ENCODE results near the gene UCK1.

UCK1 gene

DNA sequence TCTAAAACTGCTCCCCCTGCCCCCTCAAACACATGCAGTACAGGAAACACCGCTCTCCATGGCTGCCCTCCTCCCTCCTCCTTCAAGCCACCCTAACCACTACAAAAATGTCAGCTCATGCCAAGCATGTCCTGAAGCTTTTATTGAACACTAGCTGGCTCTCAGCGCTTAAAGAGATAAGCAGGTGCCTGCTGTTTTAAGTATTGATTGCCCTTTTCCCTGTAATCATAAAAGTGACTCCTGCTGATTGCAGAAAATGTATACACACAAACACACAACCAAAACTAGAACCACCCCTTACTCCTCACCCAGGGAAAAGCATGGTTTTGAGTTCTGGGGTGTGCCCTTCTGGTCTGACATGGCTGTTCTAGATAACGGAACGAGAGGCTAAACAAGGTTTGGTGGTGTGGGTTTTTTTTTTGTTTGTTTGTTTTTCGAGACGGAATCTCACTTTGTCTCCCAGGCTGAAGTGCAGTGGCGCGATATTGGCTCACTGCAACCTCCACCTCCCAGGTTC is 3.7 kb upstream of the UCK1 start:
- no peak overlapping the region for H3K4me3 ChIP-seq (ENCODE audit: low read depth, low read length)
- no peak for DNase-seq (ENCODE audit: low read depth)
- TF ChIP-seq, protein P1, sequence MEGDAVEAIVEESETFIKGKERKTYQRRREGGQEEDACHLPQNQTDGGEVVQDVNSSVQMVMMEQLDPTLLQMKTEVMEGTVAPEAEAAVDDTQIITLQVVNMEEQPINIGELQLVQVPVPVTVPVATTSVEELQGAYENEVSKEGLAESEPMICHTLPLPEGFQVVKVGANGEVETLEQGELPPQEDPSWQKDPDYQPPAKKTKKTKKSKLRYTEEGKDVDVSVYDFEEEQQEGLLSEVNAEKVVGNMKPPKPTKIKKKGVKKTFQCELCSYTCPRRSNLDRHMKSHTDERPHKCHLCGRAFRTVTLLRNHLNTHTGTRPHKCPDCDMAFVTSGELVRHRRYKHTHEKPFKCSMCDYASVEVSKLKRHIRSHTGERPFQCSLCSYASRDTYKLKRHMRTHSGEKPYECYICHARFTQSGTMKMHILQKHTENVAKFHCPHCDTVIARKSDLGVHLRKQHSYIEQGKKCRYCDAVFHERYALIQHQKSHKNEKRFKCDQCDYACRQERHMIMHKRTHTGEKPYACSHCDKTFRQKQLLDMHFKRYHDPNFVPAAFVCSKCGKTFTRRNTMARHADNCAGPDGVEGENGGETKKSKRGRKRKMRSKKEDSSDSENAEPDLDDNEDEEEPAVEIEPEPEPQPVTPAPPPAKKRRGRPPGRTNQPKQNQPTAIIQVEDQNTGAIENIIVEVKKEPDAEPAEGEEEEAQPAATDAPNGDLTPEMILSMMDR (IDR thresholded peaks at IDR 0.05; ENCODE audit: control insufficient read depth, extremely low read depth, insufficient read depth): no peak

DNA sequence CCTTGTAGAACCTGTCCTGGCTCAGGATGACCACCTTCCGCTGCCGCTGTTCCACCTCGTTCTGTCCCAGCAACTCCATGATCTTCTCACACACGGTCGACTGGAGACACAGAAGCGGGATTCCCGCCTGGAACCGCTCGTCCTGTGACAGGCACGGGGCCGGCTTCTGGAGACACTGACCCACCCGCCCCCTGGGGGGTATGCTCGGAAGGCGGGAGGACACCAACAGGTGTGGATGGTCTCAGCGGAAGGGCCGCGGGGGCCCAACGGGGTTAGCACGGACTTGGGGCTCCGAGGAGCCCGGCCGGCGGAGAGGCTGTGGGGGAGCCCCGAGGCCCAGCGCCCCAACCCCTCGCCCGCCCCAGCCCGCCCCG is 530 bp downstream of the UCK1 start:
- peak; percentile 15 for DNase-seq (ENCODE audit: low read depth)
- TF ChIP-seq, protein P1 (IDR thresholded peaks at IDR 0.05; ENCODE audit: control insufficient read depth, extremely low read depth, insufficient read depth): no peak
- peak overlapping the region; percentile 76 for H3K4me3 ChIP-seq (ENCODE audit: low read depth, low read length)

DNA sequence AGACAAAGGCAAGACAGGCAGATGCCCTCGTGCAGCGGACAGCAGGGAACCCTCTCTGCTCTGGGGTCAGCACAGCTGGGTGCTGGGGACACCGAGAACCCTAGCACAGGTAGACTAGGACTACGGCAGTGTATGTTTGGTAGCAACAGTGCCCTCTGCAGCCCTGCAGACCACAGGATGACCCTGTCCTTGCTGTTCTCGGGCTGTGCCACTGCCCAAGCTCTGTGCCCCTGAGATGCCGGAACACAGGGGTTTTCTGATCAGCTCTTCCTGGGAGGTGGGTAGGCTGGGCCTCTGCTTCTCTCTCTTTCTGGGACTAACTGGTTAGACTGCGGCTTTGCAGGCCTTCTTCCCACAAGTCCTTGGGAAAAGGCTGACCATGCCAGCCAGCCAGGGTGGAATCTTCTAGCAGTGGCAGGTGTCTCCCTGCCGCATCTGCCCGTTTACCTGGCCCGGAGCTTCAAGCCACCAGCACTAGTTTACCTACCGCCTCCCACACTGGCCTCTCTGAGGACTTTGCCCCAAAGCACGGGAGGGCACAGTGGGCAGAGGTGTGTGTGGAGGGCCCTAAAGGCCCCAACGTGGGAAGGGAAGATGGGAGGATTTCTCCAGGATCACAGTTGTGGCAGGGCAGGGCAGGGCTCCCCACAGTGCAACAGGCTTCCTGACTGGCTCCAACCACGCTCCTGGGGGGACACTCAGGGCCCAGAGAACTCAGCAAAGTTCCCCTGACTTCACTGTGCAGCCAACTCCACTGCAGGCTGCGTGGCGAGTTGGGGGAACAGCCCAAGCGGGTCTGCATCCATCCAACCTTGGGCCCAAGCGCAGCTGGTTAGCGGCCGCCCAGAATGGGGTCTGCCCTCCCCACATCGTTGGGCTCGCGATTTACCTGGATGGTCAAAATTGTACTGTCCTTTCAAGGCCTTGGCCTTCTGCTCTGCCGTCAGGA is 1.2 kb downstream of the UCK1 start:
- DNase-seq (ENCODE audit: low read depth): no peak
- TF ChIP-seq, protein P1 (IDR thresholded peaks at IDR 0.05; ENCODE audit: control insufficient read depth, extremely low read depth, insufficient read depth): peak; percentile 47
- H3K4me3 ChIP-seq (ENCODE audit: low read depth, low read length): peak overlapping the region; percentile 76

DNA sequence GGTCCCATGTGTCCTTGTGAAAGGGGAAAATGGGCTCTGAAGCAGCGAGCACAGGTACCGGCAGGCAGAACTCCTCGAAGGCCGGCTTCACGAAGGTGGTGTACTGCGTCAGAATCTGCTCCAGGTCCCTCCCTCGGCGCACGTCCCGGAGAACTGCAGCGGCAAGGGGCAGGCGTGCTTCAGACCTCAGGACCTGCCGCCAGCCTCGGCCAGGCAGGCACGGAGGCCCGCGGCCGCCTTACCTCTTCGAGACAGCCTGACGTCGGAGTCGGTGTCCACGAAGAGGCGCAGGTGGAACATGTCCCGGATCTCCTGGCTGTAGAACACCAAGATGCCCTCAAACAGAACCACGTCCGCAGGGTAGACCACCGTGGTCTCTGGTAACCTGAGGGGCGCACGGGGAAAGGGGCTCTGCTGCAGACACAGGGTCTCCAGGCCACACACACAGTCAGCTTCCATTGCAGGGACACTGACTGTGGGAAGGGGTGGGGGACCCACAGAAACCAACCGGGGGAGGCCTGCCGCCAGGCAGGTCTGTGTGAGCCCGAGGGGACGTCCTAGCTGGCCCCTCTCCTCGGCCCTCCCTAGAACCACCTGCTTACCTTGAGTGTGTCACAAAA is 2.1 kb downstream of the UCK1 start:
- TF ChIP-seq, protein P1 (IDR thresholded peaks at IDR 0.05; ENCODE audit: control insufficient read depth, extremely low read depth, insufficient read depth): no peak
- H3K4me3 ChIP-seq (ENCODE audit: low read depth, low read length): no peak overlapping the region
- no peak for DNase-seq (ENCODE audit: low read depth)

DNA sequence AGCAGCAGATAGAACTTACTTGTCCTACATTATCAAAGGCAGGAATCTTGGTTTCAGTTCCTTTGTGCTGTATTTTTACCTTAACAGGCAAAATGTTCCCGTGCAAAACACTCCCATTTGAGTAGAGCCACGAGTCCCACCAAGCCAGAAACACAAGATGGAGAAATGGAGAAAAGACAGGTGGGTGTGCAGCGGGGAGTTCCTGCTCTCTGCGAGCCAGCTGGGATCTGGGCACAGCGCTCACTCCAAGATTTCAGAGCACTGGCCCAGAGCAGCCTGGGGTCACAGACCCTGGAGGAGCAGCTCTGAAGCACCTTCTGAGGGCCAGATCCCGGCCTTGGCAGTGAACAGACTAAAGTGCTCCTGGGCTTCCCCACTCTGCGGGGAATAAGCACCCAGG is 2.9 kb downstream of the UCK1 start:
- no peak for DNase-seq (ENCODE audit: low read depth)
- no peak overlapping the region for H3K4me3 ChIP-seq (ENCODE audit: low read depth, low read length)
- TF ChIP-seq, protein P1 (IDR thresholded peaks at IDR 0.05; ENCODE audit: control insufficient read depth, extremely low read depth, insufficient read depth): no peak

DNA sequence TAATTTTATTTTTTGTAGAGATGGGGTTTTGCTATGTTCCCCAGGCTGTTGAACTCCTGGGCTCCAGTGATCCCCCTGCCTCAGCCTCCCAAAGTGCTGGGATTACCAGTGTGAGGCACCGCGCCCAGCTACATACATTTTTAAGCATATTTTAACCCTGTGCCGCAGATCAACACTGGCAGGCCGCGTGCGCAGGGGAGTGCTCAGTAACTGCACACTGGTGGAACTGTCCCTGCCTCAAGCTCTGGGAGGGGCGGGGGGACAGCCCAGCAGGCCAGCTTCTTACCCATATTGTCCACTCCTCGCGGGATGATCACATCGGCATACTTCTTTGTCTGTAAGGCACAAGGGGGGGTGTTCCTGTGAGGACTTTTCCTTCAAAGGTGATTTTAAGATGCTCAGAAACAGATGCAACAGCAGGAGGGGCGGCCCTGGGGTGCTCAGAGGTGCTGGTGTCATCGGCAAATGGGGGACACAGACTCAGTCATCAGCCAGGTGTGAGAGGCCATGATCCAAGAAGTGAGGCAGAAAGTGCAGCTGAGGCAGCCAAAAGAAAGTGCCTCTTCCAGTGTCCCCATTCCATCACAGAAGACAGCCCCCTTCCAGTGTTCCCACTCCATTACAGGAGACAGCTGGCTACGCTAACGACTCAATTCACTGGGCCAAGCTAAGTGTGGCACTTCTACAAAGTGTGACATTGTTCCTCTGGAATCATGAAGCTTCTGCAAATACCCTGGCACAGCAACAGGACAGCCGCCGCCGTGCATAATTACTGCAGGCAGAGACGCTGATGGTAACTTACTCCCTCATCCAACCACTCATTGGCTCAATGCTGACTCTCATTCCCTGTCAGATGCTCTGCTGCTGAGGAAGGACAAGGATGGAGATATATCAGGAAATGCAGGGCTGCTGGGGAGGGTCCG is 5.2 kb downstream of the UCK1 start:
- no peak overlapping the region for H3K4me3 ChIP-seq (ENCODE audit: low read depth, low read length)
- TF ChIP-seq, protein P1 (IDR thresholded peaks at IDR 0.05; ENCODE audit: control insufficient read depth, extremely low read depth, insufficient read depth): no peak
- no peak for DNase-seq (ENCODE audit: low read depth)
